ENCODE results near the gene ENPEP. TPM values are rescaled to one million over a fixed set of nuclear protein-coding genes. Genes with fewer than 3 reads are reported as not detected.

Gene ENPEP
- total RNA-seq, 1 experiment from 2014 or later, result 5.6 TPM

DNA sequence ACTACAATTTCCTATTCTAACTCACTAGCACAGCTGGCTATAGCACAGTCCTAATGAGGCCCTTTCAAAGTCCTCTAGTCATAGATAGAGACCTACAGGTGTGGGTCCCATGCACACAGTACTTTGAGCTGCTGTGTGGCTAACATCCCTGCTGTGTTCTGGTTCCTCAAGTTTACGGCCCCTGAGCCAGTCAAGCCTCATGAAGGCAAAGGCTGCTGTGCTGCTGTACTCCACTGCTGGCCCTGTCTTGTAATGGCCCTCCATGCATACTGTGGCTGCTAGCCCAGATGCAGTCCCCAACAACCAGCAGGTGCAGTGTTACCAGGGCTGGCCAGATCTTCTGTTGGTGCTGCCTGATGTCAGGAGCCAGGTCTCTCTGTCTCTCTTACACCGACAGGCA is 23.4 kb upstream of the ENPEP start:
- ChIA-PET CTCF (no interaction called here), POLR2A (no interaction called here)
- Histone ChIP-seq H3K4me1 (no peaks in the 10 kb centered on the region), H3K4me3 (ENCODE audit: low read depth, low read length) (no peak overlapping the region), H3K9me3 (no peaks in the 10 kb centered on the region), H3K36me3 (ENCODE audit: control insufficient read depth, insufficient read depth, low read length) (no peaks in the 10 kb centered on the region), H3K27me3 (replicated peaks; ENCODE audit: control insufficient read depth, insufficient read depth, low read length) (no peaks in the 10 kb centered on the region)
- Mint-ChIP-seq H3K9me3 (ENCODE audit: unreplicated experiment) (no peaks in the 10 kb centered on the region), H3K4me3 (ENCODE audit: unreplicated experiment) (no peak overlapping the region), H3K27ac (ENCODE audit: unreplicated experiment) (no peak overlapping the region), H3K4me1 (ENCODE audit: low read depth, unreplicated experiment) (peaks cover 5% of the 10 kb centered on the region), H3K27me3 (ENCODE audit: insufficient read depth, unreplicated experiment) (no peaks in the 10 kb centered on the region), H3K36me3 (ENCODE audit: insufficient read depth, unreplicated experiment) (no peaks in the 10 kb centered on the region)
- BruUV-seq (replicated peaks), result no TSS peak
- DNase-seq, result no peak
- TF ChIP-seq, protein P1, sequence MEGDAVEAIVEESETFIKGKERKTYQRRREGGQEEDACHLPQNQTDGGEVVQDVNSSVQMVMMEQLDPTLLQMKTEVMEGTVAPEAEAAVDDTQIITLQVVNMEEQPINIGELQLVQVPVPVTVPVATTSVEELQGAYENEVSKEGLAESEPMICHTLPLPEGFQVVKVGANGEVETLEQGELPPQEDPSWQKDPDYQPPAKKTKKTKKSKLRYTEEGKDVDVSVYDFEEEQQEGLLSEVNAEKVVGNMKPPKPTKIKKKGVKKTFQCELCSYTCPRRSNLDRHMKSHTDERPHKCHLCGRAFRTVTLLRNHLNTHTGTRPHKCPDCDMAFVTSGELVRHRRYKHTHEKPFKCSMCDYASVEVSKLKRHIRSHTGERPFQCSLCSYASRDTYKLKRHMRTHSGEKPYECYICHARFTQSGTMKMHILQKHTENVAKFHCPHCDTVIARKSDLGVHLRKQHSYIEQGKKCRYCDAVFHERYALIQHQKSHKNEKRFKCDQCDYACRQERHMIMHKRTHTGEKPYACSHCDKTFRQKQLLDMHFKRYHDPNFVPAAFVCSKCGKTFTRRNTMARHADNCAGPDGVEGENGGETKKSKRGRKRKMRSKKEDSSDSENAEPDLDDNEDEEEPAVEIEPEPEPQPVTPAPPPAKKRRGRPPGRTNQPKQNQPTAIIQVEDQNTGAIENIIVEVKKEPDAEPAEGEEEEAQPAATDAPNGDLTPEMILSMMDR (IDR thresholded peaks at IDR 0.05; ENCODE audit: insufficient read depth in 1 of 2, low read depth in 1 of 2, low read length in 1 of 2, severe bottlenecking in 1 of 2, unreplicated experiment in 1 of 2), result no peak
- intact Hi-C loops (cut with micrococcal nuclease; ENCODE audit: unreplicated experiment), result no loop called here

DNA sequence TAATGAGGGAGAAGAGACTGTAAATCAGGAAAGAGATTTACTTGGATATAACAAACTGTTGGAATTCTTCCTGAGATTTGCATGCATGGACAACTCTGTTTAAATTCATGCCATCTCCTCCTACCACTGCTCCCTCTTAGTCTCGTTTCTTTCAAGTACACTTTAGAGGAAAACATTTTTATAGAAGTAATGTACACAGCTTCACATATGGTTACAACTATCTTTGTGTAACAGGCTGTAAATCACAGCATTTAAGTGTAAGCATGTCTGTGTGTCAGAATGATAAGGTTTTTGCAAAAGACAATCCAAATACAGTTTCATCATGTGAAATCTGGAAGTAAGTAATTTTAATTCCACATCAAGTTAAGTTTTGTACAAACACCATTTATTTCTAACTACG is 21.5 kb upstream of the ENPEP start:
- no peaks in the 10 kb centered on the region for H3K27me3 Mint-ChIP-seq (ENCODE audit: insufficient read depth, unreplicated experiment)
- no peak for DNase-seq
- no peak overlapping the region for H3K27ac Mint-ChIP-seq (ENCODE audit: unreplicated experiment)
- Histone ChIP-seq H3K9me3 (no peaks in the 10 kb centered on the region), H3K36me3 (ENCODE audit: control insufficient read depth, insufficient read depth, low read length) (no peaks in the 10 kb centered on the region), H3K4me3 (ENCODE audit: low read depth, low read length) (no peak overlapping the region), H3K27me3 (replicated peaks; ENCODE audit: control insufficient read depth, insufficient read depth, low read length) (no peaks in the 10 kb centered on the region), H3K4me1 (peaks cover 14% of the 10 kb centered on the region; the same call in 1 of the 2 replicates)
- no peaks in the 10 kb centered on the region for H3K9me3 Mint-ChIP-seq (ENCODE audit: unreplicated experiment)
- H3K4me3 Mint-ChIP-seq (ENCODE audit: unreplicated experiment), result no peak overlapping the region
- POLR2A ChIA-PET, result no interaction called here
- peaks cover 13% of the 10 kb centered on the region for H3K4me1 Mint-ChIP-seq (ENCODE audit: low read depth, unreplicated experiment)
- no peaks in the 10 kb centered on the region for H3K36me3 Mint-ChIP-seq (ENCODE audit: insufficient read depth, unreplicated experiment)
- intact Hi-C loops (cut with micrococcal nuclease; ENCODE audit: unreplicated experiment), result no loop called here
- BruUV-seq (replicated peaks), result no TSS peak
- TF ChIP-seq, protein P1 (IDR thresholded peaks at IDR 0.05; ENCODE audit: insufficient read depth in 1 of 2, low read depth in 1 of 2, low read length in 1 of 2, severe bottlenecking in 1 of 2, unreplicated experiment in 1 of 2), result no peak
- CTCF ChIA-PET, result no interaction called here

DNA sequence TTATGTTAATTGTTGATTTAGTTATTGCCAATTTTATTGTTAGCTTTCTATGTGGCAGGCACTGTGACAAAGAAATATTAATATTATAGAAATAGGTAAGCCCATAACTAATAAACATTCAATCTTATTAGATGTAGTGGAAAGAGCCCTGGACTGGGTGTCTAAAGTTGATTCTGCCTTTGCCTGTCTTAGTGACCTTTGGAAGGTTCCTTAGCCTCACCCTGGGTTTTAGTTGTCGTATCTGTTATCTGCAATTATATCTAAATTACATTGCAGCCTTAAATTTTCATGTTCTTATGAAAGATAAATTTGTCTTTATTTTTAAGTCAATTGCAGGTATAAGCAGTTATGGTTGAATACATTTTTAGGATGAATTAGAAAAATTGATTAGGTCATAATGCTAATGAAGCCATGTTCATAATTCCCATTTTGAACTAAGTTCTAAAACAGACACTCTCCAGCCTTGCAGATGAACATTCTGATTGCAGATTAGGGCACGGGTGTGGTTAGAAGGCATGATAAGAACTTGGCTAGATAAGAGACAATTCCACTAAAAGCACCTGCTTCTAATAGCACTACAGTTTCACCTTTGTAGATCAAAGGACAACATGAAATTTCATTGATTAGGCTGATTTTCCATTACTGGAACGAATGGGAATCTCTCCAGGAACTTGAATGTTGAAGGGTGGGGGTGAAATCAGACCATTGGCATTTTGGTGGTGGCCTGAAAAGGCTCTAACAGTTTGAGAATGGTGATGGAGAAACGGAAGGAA is 17.3 kb upstream of the ENPEP start:
- no TSS peak for BruUV-seq (replicated peaks)
- intact Hi-C loops (cut with micrococcal nuclease; ENCODE audit: unreplicated experiment), result loop anchor here (2.0 kb wide), 1 partner anchor 14 kb away; no protein-coding TSS in a partner anchor

More for the DNA sequence above, 17.3 kb upstream of the ENPEP start:
- ChIA-PET CTCF (no interaction called here), POLR2A (no interaction called here)
- Histone ChIP-seq H3K27me3 (replicated peaks; ENCODE audit: control insufficient read depth, insufficient read depth, low read length) (no peaks in the 10 kb centered on the region), H3K36me3 (ENCODE audit: control insufficient read depth, insufficient read depth, low read length) (no peaks in the 10 kb centered on the region), H3K9me3 (no peaks in the 10 kb centered on the region), H3K4me1 (peaks cover 16% of the 10 kb centered on the region; the same call in 1 of the 2 replicates), H3K4me3 (ENCODE audit: low read depth, low read length) (no peak overlapping the region)
- Mint-ChIP-seq H3K27me3 (ENCODE audit: insufficient read depth, unreplicated experiment) (no peaks in the 10 kb centered on the region), H3K36me3 (ENCODE audit: insufficient read depth, unreplicated experiment) (no peaks in the 10 kb centered on the region), H3K27ac (ENCODE audit: unreplicated experiment) (peak overlapping the region; percentile 88), H3K9me3 (ENCODE audit: unreplicated experiment) (peaks cover 10% of the 10 kb centered on the region), H3K4me1 (ENCODE audit: low read depth, unreplicated experiment) (peaks cover 17% of the 10 kb centered on the region), H3K4me3 (ENCODE audit: unreplicated experiment) (peak overlapping the region; percentile 34)
- no peak for DNase-seq
- TF ChIP-seq, protein P1 (IDR thresholded peaks at IDR 0.05; ENCODE audit: insufficient read depth in 1 of 2, low read depth in 1 of 2, low read length in 1 of 2, severe bottlenecking in 1 of 2, unreplicated experiment in 1 of 2), result no peak
